NCI-H2107 (cell line): ENCODE results near the gene SLC35E4.
"Not testable (repeated sequence)": the region's sequence is repeated elsewhere in the genome, so short reads cannot be mapped to it uniquely, and the experiment has no call there.

Experiments used
- DNase-seq: peaks from one replicate; lab custom pipeline; 2025; lab: John Stamatoyannopoulos, UW

Gene SLC35E4

GRCh38 chr22:30611197-30611596 is 24.4 kb upstream of the SLC35E4 start:
- DNase-seq, result no peak

GRCh38 chr22:30612789-30613188 is 22.8 kb upstream of the SLC35E4 start:
- DNase-seq, result no peak

GRCh38 chr22:30614268-30614667 is 21.3 kb upstream of the SLC35E4 start:
- DNase-seq, result no peak

GRCh38 chr22:30614879-30615278 is 20.7 kb upstream of the SLC35E4 start:
- DNase-seq, result no peak

- no peak for DNase-seq
These were observed 20.0 kb upstream of the SLC35E4 start for GRCh38 chr22:30615543-30615954.

- DNase-seq, result no peak
These were observed 17.8 kb upstream of the SLC35E4 start for GRCh38 chr22:30617819-30618218.

GRCh38 chr22:30619909-30620308 is 15.7 kb upstream of the SLC35E4 start:
- not testable (repeated sequence) for DNase-seq

- DNase-seq, result no peak
These were observed 9.2 kb upstream of the SLC35E4 start for GRCh38 chr22:30626413-30626812.

GRCh38 chr22:30627471-30627870 is 8.1 kb upstream of the SLC35E4 start:
- no peak for DNase-seq

- no peak for DNase-seq
These were observed 7.1 kb upstream of the SLC35E4 start for GRCh38 chr22:30628491-30628890.

- DNase-seq, result not testable (repeated sequence)
These were observed 4.1 kb upstream of the SLC35E4 start for GRCh38 chr22:30631469-30631868.

GRCh38 chr22:30634471-30635233 is 929 bp upstream of the SLC35E4 start:
- peak; percentile 43 for DNase-seq

GRCh38 chr22:30636226-30637077 is 871 bp downstream of the SLC35E4 start:
- no peak for DNase-seq

- no peak for DNase-seq
These were observed 2.1 kb downstream of the SLC35E4 start for GRCh38 chr22:30637701-30638114.

GRCh38 chr22:30640361-30640760 is 4.8 kb downstream of the SLC35E4 start:
- DNase-seq, result no peak

- DNase-seq, result no peak
These were observed 5.4 kb downstream of the SLC35E4 start for GRCh38 chr22:30640839-30641430.

- DNase-seq, result no peak
These were observed 7.7 kb downstream of the SLC35E4 start for GRCh38 chr22:30643055-30643875.

- no peak for DNase-seq
These were observed 11.1 kb downstream of the SLC35E4 start for GRCh38 chr22:30646518-30647160.

- no peak for DNase-seq
These were observed 12.0 kb downstream of the SLC35E4 start for GRCh38 chr22:30647536-30647935.

- DNase-seq, result no peak
These were observed 13.2 kb downstream of the SLC35E4 start for GRCh38 chr22:30648825-30649224.

GRCh38 chr22:30649430-30650007 is 13.9 kb downstream of the SLC35E4 start:
- no peak for DNase-seq
